GM19193 (cell line): ENCODE measurements around the gene PRM3.

ENCODE experiments used
- POLR2A ChIP-seq: IDR thresholded peaks from 4 replicates; pipeline ENCODE4 v1.6.1; 2011; ENCODE audit not compliant: insufficient read depth, insufficient read length; ENCODE audit errors: extremely low read depth

Gene PRM3

GRCh38 chr16:11234884-11235702, 38.3 kb downstream of the PRM3 start:
- TF ChIP-seq POLR2A = no peak

- TF ChIP-seq POLR2A = no peak
Observed at GRCh38 chr16:11233727-11234376, 39.6 kb downstream of the PRM3 start.

- peak; percentile 51 for TF ChIP-seq POLR2A
Observed at GRCh38 chr16:11232852-11233726, 40.3 kb downstream of the PRM3 start.

- TF ChIP-seq POLR2A = no peak
Observed at GRCh38 chr16:11232302-11232851, 41.1 kb downstream of the PRM3 start.

- no peak for TF ChIP-seq POLR2A
Observed at GRCh38 chr16:11231367-11231970, 42.0 kb downstream of the PRM3 start.

GRCh38 chr16:11229906-11230305, 43.5 kb downstream of the PRM3 start:
- no peak for TF ChIP-seq POLR2A

- TF ChIP-seq POLR2A = no peak
Observed at GRCh38 chr16:11229432-11229831, 44.0 kb downstream of the PRM3 start.

GRCh38 chr16:11225677-11226549, 47.5 kb downstream of the PRM3 start:
- TF ChIP-seq POLR2A = peak; percentile 51

- TF ChIP-seq POLR2A = no peak
Observed at GRCh38 chr16:11224894-11225676, 48.3 kb downstream of the PRM3 start.

- TF ChIP-seq POLR2A = no peak
Observed at GRCh38 chr16:11224096-11224893, 49.1 kb downstream of the PRM3 start.
